GM12873 (cell line): Measurements from ENCODE around the gene SMG6.

Experiments
- CTCF ChIP-seq: IDR thresholded peaks from 2 replicates; pipeline ENCODE4 v1.5.1; 2012; ENCODE audit warnings: low read depth, mild to moderate bottlenecking, moderate library complexity, low read length, control low read depth; ENCODE audit not compliant: insufficient read depth; ENCODE audit errors: missing control alignments

Gene SMG6

GRCh38 chr17:2093349-2093748 is 210.2 kb downstream of the SMG6 start:
- TF ChIP-seq CTCF = no peak

- TF ChIP-seq CTCF = peak; percentile 30
Measured at GRCh38 chr17:2092253-2092652, 211.3 kb downstream of the SMG6 start.

GRCh38 chr17:2090804-2091534 is 212.6 kb downstream of the SMG6 start:
- no peak for TF ChIP-seq CTCF

- TF ChIP-seq CTCF = no peak
Measured at GRCh38 chr17:2090210-2090641, 213.4 kb downstream of the SMG6 start.

GRCh38 chr17:2089021-2089422 is 214.6 kb downstream of the SMG6 start:
- TF ChIP-seq CTCF = no peak

GRCh38 chr17:2087597-2088211 is 215.9 kb downstream of the SMG6 start:
- TF ChIP-seq CTCF = no peak

- no peak for TF ChIP-seq CTCF
Measured at GRCh38 chr17:2086306-2086705, 217.3 kb downstream of the SMG6 start.
